ENCODE data around the gene ITGBL1. TPM values are rescaled to one million over a fixed set of nuclear protein-coding genes. Genes with fewer than 3 reads are reported as not detected.

ITGBL1 gene
- total and polyA plus RNA-seq, 2 of the 4 experiments (the other 2 are of a cell fraction): 22.2 to 24.2 TPM

DNA sequence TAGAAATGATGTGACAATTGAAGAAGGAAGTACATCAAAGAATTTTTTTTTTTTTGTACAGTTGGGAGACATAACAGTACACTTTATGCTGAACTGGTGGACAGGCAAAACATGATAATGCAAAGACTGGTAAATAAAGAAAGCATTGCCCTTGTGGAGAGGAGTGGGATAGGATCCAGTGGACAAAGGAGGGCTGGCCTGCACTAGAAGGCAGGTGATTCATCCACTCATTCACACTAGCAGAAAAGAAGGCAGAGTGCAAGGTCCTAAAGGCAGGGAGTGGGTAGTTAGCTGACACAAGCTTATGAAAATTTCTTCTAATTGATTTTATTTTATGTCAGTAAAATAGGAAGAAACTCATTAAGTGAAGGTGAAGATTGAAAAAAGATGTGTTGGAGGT lies 18.6 kb upstream of the ITGBL1 start:
- POLR2A ChIA-PET (ENCODE audit: unreplicated experiment): no interaction called here
- no peak for ATAC-seq (ENCODE audit: low read depth)
- BruUV-seq (replicated peaks): no TSS peak

More for the DNA sequence above, 18.6 kb upstream of the ITGBL1 start:
- Histone ChIP-seq H2BK15ac (ENCODE audit: low read depth, low read length) (no peak overlapping the region), H2AK9ac (replicated peaks; ENCODE audit: low read depth, low read length, poor library complexity) (no peak overlapping the region), H2BK120ac (ENCODE audit: low read depth, low read length) (no peak overlapping the region), H4K91ac (ENCODE audit: insufficient read depth, low read depth, low read length) (no peak overlapping the region), H2BK5ac (ENCODE audit: low read depth, low read length, poor library complexity, severe bottlenecking) (no peak overlapping the region), H3K9me3 (ENCODE audit: control insufficient read depth, insufficient read depth, low read length) (no peaks in the 10 kb centered on the region), H3K9ac (ENCODE audit: low read depth, low read length) (no peak overlapping the region), H4K5ac (ENCODE audit: low read depth, low read length) (no peak overlapping the region), H3K56ac (ENCODE audit: extremely low read depth, insufficient read depth, low read length) (no peak overlapping the region), H3K18ac (ENCODE audit: low read depth, low read length) (no peak overlapping the region), H2AFZ (replicated peaks; ENCODE audit: low read length, poor library complexity) (no peak overlapping the region), H2AK5ac (ENCODE audit: low read depth, low read length) (no peak overlapping the region), H2BK20ac (ENCODE audit: low read depth, low read length) (no peak overlapping the region), H3K23ac (ENCODE audit: low read depth, low read length) (no peak overlapping the region), H3K4me2 (ENCODE audit: low read depth, low read length) (no peak overlapping the region), H3K27ac (ENCODE audit: insufficient read depth, low read length) (no peak overlapping the region), H4K20me1 (ENCODE audit: insufficient read depth, low read length) (no peaks in the 10 kb centered on the region), H3K4me1 (ENCODE audit: control insufficient read depth, insufficient read depth, low read length) (no peaks in the 10 kb centered on the region), H3K4ac (ENCODE audit: low read depth, low read length) (no peak overlapping the region), H3K14ac (replicated peaks; ENCODE audit: low read depth, low read length) (no peak overlapping the region), H3K27me3 (ENCODE audit: control insufficient read depth, insufficient read depth, low read length) (no peaks in the 10 kb centered on the region), H3K36me3 (ENCODE audit: control insufficient read depth, insufficient read depth, low read length) (no peaks in the 10 kb centered on the region), H3K79me1 (ENCODE audit: low read depth in 1 of 2, low read length in 2 of 2) (no peaks in the 10 kb centered on the region), H3K4me3 (ENCODE audit: insufficient read depth, low read depth, low read length) (no peak overlapping the region), H3K9me1 (ENCODE audit: insufficient read depth, low read length) (no peaks in the 10 kb centered on the region; the same call in 1 of the 2 replicates), H4K8ac (ENCODE audit: low read depth in 2 of 2, low read length in 2 of 2) (no peak overlapping the region)
- CTCF ChIA-PET: no interaction called here
- intact Hi-C loops (cut with micrococcal nuclease) (no loop called here), in situ Hi-C loops (cut with MboI; ENCODE audit: low sequenced_read_pairs) (no loop called here), dilution Hi-C loops (cut with HindIII; ENCODE audit: low sequenced_read_pairs, unreplicated experiment) (no loop called here)
- TF ChIP-seq RCOR1 (IDR thresholded peaks at IDR 0.05; ENCODE audit: insufficient replicate concordance, low read length) (no peak), NFE2L2 (IDR thresholded peaks at IDR 0.05; ENCODE audit: low read depth, low read length) (no peak), SMC3 (IDR thresholded peaks at IDR 0.05; ENCODE audit: low read depth, low read length) (no peak), MAZ (IDR thresholded peaks at IDR 0.05; ENCODE audit: borderline replicate concordance, low read depth, low read length) (no peak), RAD21 (IDR thresholded peaks at IDR 0.05; ENCODE audit: low read length) (no peak), RFX5 (IDR thresholded peaks at IDR 0.05; ENCODE audit: low read depth, low read length) (no peak), BHLHE40 (IDR thresholded peaks at IDR 0.05; ENCODE audit: low read depth, low read length) (no peak), MXI1 (IDR thresholded peaks at IDR 0.05; ENCODE audit: borderline replicate concordance, low read depth, low read length) (no peak), MAFK (IDR thresholded peaks at IDR 0.05; ENCODE audit: low read depth, low read length) (no peak), CEBPB (IDR thresholded peaks at IDR 0.05; ENCODE audit: low read depth, low read length) (no peak), POLR2A (IDR thresholded peaks at IDR 0.05; ENCODE audit: low read depth, low read length) (no peak), CHD1 (IDR thresholded peaks at IDR 0.05; ENCODE audit: low read depth, low read length) (no peak), FOS (IDR thresholded peaks at IDR 0.05; ENCODE audit: low read depth, low read length) (no peak)
- TF ChIP-seq, protein P1, sequence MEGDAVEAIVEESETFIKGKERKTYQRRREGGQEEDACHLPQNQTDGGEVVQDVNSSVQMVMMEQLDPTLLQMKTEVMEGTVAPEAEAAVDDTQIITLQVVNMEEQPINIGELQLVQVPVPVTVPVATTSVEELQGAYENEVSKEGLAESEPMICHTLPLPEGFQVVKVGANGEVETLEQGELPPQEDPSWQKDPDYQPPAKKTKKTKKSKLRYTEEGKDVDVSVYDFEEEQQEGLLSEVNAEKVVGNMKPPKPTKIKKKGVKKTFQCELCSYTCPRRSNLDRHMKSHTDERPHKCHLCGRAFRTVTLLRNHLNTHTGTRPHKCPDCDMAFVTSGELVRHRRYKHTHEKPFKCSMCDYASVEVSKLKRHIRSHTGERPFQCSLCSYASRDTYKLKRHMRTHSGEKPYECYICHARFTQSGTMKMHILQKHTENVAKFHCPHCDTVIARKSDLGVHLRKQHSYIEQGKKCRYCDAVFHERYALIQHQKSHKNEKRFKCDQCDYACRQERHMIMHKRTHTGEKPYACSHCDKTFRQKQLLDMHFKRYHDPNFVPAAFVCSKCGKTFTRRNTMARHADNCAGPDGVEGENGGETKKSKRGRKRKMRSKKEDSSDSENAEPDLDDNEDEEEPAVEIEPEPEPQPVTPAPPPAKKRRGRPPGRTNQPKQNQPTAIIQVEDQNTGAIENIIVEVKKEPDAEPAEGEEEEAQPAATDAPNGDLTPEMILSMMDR (conservative IDR thresholded peaks at IDR 0.05; ENCODE audit: low read depth, low read length): no peak
- TF ChIP-seq, protein P2, sequence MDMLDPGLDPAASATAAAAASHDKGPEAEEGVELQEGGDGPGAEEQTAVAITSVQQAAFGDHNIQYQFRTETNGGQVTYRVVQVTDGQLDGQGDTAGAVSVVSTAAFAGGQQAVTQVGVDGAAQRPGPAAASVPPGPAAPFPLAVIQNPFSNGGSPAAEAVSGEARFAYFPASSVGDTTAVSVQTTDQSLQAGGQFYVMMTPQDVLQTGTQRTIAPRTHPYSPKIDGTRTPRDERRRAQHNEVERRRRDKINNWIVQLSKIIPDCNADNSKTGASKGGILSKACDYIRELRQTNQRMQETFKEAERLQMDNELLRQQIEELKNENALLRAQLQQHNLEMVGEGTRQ (IDR thresholded peaks at IDR 0.05; ENCODE audit: low read depth, low read length): no peak
- TF ChIP-seq, protein P3, sequence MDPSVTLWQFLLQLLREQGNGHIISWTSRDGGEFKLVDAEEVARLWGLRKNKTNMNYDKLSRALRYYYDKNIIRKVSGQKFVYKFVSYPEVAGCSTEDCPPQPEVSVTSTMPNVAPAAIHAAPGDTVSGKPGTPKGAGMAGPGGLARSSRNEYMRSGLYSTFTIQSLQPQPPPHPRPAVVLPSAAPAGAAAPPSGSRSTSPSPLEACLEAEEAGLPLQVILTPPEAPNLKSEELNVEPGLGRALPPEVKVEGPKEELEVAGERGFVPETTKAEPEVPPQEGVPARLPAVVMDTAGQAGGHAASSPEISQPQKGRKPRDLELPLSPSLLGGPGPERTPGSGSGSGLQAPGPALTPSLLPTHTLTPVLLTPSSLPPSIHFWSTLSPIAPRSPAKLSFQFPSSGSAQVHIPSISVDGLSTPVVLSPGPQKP (IDR thresholded peaks at IDR 0.05; ENCODE audit: borderline replicate concordance, low read depth, low read length): no peak
- DNase-seq: no peak

Data from IMR-90 (cell line).